Hindlimb muscle (tissue), 1 donor: Measurements from ENCODE around the gene AGT. TPM values are rescaled to one million over a fixed set of nuclear protein-coding genes. Genes with fewer than 3 reads are reported as not detected.

Source experiments
- DNase-seq: peaks from one replicate; pipeline ENCODE4 v3.0.0-alpha.2; 2013
- polyA plus RNA-seq: library from polyadenylated mRNA; unstranded; fragments of 120-200 nt; gene quantifications from one replicate; pipeline ENCODE4 v1.2.1, GENCODE V29; 2013; ENCODE audit not compliant: insufficient read length

AGT gene
- 17.9 TPM for polyA plus RNA-seq

DNA sequence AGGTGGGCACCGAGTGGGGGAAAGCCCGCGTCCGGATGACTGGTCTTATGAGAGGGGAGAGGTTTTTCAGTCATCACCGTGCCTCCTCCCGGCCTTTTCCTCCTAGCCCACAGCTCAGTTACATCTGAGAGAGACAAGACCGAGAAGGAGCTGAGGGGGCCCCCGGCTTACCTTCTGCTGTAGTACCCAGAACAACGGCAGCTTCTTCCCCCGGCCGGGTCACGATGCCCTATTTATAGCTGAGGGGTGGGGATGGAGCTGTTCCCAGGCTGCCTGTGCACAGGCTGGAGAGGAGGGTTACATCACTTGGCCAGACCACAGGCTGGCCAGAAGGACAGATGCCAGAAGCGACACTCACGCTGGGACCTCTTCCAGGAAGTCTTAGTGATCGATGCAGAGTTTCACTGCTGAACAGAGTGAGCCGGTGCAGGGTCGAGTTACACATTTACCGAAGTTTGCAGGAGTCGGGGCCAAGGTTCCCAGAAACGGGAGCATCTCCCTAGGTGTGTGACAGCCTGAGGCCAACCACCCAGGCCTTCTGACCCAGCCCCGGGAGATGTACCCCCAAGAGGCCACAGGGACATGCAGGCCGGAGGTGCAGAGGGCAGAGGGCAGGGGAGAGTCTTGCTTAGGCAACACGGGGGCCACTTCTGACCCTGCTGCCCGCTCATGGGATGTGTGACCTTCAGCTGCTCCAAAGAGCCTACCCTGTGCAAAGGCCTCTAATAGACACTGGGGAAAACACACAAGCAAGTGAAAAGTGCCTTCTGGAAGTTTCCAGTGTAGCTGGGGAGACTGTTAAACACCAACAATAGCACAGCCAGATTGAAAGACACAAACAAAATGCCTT lies at the start of gene AGT:
TSS of gene AGT (minus strand) at position 208 of the 850 bp plus-strand sequence. CDS start 3,299 bp downstream, outside the sequence.
- peak; percentile 77 for DNase-seq

DNA sequence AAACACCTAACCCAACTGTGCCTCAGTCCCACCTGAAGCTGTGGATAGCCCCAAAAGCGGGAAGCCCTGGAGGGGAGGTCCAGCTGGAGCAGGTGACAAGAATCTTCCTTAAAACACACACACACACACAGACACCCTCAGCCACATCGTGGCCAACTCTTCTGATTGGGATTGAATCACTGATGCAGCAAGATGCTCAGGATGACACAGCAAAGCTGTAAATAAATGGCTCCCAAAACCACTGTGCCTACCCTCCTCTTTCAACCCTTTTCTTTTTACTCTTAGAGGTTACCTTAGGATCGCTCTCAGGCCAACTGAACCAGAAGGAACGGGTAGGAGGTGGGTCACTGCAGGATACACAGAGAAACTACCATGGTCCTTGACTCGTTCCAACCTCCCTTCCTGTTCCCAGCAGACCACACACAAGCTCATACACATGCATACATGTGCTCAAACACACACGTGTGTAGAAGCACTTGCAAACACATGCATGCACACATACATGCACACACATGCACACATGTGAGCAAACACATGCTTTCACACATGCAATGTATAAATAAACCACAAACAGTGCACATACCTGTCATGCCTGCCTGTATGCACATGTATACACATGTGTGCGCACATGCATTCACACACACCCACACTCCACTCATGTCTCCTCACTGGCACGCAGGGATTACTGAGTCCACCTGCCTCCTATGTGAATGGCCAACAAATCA lies 47.7 kb upstream of the AGT start:
- DNase-seq, result no peak

DNA sequence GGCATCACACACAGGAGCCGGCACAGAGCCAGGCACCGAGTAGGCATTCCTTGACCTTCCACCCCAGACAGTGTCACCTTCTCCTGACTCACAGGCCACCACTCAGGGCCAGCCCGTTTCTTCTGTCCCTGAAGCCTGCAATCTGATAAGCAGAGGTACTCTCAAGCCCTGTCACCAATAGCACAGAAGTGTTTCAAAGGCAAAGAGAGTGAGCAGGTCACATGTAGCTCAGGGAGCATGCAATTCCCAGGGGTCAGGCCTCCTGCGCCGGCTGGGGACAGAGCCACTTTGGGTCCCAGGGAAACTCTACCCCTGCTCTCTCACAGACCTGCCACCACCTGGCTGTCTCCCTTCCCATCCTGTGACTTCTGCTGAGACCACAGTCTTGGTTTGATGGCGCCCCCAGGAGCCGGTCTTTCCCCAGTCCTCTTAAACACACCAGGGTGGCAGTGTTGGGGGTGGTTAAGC lies 46.5 kb upstream of the AGT start:
- no peak for DNase-seq

DNA sequence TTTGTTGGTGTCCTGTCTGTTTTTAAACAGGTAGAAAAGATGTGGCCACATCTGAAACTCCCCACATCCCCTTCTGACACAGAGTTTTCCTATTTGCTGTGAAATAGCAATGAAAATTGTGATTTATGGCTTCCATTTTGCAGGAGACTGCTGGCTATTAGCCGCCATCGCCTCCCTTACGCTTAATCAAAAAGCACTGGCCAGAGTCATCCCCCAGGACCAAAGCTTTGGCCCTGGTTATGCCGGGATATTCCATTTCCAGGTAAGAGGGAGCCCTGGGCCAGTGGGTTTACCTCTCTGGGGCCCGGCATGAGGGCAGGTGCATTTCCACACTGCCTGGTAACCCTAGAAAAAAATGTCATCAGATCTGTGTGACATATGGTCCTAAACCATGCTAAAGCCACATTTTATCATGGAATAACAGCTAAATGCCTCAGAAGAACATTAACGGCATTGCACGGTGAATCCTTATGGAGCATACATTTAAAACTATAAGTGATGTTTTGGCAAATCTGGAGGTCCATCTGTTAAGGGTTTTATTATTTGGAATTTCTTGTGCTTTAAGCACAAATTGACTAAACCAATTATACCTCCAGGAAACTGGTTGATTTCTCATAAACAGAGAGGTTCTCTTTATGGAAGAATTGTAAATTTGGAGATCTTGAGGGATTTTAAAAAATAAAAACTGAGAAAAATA lies 45.6 kb upstream of the AGT start:
- DNase-seq, result no peak

DNA sequence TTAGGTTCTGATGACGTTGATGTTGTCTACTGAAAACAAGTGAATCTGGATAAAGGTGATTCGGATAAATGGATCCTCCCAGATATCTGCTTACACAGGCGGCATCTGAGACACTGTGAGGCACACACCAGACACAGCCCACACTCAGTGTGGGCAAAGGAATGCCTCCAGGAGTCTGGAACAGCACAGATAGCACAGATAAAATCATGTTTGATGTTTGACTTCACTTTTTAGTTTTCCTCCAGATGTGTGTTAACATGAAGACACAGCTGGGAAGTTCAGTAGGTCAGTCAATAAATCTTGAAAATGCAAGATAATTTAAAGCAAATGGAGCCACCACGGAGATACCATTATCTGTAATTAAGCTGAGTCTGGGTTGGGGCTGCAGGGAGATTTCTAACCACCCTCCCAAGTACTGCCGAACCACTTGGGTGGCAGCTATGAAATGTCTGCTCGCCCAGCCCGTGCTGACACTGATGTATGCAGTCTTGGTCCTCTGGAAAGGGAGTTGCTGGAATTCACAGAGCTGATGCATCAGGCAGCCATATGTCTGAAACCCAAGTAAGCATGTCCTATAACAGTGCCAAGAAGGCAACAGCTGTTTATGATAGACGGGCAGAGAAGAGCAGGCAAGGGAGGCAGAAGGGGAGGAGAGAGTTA lies 44.9 kb upstream of the AGT start:
- no peak for DNase-seq

DNA sequence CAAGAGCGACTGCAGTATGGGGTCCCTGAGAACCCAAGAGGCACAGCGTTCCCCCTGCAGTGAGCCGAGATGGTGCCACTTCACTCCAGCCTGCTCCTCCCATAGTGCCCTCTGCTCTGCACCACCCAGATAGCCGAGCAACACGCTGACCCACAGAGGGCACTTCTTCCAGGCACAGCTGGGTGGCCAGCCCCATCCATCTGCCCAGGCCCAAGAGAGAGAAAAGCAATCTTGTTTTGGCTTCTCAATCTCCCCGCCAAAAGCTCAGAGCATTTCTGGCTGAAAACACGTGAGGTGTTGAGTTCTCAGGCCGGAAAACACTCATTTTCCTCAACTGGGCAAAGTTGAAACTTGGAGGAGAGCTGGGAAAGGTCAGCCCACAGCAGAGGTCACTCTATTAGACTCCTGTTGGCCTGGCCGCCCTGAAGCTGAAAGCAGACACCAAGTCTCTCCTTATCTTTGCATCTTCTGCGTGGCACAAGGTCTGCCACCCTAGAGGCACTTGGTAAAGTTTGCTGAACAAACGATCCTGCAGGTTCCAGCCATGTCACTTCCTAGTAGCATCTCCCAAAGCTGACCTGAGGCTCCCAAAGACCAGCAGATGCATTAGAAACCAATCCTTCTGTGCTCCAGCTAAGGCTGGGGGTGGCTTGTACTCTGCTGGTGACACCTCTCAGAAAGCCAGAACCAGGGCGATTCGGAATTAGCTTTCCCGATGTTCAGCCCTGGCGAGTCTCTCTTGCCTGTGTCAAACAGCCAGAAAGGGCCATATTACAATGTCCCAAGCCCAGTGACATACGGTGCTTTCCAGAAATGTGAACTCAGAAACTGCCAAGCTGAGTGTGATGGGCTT lies 44.2 kb upstream of the AGT start:
- DNase-seq, result no peak

DNA sequence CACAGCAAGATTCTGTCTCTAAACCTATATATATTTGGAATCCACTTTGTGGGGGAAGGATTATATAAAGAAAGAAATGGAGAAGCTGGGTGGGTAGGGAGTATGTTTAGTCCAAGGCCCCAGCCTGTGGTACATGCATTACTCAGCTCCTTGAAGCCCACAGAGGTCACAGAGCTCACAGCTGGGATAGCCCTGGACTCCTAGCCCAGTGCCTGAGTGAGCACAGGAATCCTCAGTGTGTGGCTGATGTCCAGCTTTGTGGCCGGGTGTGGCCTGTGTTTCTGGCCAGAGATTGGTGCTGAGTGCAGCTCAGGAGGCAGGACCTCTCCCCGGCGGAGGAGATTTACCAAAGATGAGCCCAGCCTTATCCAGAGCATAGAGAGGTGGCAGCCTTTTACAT lies 40.9 kb upstream of the AGT start:
- DNase-seq, result no peak

DNA sequence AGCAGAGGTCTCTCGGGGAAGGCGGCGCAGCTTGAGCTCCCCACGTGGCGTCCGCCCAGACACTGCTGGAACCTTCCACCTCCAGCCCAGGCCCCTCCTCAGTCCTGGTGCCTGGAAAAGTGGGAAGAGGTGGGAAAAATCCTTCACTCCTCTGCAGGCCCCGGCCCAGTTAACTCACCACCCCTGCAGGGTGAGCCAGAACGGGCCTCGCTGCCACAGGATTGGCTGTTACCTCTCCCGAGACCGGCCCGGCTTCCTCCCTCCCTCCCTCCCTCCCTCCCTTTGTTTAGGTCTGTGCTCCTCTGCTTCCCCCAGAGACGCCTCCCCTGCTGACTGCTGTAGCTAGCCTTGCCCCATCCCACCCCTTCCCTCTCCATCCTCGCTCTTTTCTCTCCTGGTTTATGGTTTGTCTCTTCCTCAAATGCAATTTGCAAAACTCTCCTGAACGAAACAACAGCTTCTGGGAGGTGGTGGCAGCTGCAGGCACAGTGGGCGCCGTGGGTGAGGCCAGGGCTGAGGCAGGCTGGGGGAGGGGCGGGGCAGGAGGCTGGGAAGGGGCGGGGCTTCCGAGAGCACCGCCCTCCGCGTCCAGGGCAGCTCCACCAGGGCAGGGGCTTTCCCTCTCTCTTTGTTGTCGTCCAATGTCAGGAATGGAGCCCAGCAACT lies 39.8 kb upstream of the AGT start:
- no peak for DNase-seq

DNA sequence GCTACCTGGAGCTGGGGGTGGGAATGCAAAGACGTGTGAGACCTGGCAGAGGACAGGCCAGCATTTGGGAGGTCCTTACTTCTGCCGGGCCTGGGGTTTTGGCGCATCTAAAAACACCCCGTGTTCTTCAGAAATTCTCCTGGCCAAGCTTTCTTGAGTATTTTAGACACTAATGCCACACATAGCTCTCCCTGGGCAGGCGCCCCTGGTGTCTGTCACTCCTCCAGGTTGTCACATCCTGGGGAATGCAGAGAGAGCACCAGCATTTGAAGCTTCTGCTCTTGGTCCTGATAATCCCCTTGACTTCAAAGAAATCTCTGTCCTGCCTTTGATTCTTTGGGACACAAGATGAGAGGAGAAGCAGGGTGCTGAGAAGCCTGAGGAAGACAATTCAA lies 39.3 kb upstream of the AGT start:
- no peak for DNase-seq

DNA sequence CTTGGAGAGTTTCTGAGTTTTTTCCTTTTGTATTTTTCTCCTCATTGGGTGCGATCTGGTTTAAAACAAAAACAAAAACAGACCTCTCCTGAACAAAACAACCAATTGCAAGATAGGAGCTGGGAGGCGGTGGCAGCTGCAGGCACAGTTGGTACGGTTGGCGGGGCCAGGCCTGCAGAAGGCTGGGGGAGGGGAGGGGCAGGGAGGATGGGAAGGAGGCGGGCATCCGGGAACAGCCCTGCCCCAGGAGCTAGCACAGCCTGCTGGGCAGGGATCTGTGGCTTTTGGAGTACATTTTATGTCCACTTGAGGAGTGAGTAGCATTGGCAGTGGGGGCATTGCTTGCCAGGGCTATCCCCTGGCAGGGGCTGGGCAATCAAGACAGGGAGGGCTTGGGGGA lies 38.5 kb upstream of the AGT start:
- no peak for DNase-seq

DNA sequence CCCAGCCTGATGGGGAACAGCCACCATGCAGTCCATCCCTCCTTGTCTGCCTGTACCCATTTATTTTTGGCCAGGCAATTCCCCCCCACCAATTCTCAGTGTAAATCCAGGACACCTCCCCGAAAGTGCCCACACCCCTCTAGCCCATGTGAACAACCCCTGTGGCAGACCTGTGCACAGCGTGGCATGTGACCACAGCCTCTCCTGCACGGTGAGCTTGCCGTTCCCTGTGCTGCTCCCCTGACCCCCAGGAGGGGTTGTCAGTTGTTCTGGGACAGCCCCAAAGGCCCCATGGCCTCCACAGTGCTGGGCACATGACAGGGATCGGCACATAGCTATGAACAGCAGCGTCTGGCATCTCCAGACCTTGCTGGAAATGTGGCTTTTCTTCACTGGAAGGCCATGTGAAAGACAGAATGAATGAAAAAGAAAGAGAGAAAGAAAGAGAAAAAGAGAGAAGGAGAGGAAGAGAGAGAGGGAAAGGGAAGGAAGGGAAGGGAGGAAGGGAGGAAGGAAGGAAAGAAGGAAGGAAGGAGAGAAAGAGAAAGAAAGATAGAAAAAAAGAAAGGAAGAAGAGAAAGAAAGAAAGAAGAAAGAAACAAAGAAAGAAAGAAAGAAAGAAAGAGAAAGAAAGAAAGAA lies 37.2 kb upstream of the AGT start:
- no peak for DNase-seq

DNA sequence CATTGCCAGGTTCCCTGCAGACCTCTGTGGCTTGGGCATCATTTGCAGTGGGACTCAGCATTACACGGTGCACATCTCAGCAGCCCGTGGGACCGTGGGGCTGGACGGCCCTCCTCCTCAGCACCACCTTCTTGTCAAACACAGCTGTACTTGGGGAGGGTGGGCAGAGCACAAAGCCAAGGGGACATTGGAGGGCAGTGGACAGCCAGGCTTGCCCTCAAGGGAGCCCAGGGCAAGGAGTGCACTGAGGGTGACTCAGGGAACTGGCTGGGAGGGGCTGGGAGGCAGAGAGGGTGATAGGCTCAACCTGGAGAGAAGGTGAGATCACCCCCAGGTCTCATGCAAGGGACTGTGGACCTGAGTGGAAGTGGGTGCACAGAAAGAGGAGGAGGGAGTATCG lies 36.7 kb upstream of the AGT start:
- DNase-seq, result no peak

DNA sequence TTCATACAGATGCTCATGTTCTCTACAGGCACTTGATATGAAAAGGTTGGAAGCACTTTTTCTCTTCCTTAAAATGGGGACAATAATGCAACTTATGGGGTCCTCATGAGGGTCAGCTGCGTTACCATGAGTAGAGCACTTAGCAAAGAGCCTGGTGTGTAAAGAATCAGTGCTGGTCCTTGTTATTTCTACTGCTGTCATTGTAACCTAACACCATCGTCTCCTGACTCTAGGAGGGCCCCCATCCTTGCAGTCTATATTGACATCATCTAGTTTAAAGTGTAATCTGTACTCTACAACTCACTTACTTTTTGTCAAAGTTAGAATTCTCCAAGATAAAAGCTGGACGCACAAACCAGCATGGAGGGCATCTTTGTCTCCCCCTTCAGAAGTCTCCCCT lies 35.7 kb upstream of the AGT start:
- no peak for DNase-seq

DNA sequence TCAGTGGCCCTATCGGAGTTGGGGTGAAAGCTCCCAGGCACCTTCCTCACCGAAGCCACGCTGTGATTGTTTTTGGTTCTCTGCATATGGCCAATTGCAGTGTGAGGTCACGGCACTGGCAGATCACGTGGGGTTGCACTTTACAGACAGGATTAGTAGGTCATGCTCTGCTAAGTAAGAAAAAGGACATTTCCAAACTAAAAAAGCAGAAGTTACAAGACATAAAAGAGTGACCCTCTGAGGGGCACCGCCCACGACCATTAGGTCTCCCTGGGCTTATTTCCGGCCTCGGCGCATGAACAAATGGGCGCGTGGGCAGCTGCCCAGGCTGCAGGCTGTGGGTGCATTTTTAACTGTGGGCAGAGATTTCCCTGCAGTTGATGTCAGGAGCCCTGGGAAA lies 35.2 kb upstream of the AGT start:
- no peak for DNase-seq

DNA sequence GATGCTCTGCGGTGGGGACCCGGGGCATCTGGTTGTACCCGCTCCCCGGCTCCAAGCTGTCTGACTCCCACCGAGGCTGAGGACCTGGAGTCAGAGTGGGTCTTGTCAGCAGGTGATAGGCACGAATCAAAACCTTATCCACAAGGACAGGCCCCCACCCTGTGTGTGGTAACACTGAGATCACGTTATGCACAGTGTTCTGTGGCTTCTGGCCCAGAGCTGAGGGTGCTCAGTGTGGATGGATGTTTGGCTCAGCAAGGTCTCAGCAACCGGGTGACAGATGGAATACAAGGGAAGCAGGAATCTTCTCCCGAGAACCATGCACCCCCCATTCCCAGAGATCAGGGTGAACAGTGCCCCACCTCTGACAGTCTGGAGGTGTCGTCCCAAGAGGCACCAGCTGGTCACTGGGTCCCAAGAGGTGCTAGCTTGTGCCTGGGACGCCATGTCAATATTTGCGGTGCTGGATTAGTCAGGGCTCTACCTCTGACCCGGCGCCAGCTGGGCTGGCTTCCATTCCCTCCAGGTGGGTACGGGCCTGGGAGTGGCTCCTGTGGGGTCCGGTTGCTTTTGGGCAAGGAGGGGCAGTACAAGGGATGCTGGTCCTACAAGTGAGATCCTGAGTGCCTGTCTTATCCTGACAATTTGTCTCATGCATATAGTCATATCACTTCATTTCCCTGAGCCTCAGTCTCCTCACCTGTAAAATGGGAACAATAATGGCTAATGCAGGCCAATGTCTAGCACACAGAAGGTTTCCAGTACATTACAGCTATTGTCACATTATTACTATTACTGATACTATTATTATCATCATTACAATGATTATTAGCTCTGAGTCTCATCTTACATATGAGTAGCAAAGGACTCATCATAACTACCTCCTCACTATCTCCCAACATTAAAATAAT lies 34.2 kb upstream of the AGT start:
- DNase-seq, result no peak

DNA sequence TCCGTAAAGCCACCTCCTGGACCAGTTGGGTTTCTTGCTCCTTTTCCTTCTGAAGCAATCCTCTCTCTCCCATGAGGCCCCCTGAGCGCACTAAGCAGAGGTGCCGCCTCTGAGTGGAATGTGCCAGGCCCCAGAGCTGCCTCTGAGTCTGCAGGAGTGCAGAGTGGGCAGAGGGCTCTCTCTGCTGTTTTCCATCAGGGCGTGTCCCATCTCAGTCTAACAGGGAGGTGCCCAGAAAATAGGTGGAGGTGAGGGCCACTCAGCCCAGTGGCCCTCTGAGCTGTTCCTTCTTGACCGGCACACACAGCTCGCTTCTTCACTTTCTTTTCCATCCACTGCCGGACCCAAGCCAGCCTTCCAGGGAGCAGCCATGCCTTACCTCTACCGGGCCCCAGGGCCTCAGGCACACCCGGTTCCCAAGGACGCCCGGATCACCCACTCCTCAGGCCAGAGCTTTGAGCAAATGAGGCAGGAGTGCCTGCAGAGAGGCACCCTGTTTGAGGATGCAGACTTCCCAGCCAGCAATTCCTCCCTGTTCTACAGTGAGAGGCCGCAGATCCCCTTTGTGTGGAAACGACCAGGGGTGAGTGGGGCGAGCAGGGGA lies 33.3 kb upstream of the AGT start, which contains the start of gene CAPN9:
TSS of gene CAPN9 (plus strand) at position 262 of the 604 bp plus-strand sequence. CDS start at position 371, 109 bp downstream.
- DNase-seq, result no peak

DNA sequence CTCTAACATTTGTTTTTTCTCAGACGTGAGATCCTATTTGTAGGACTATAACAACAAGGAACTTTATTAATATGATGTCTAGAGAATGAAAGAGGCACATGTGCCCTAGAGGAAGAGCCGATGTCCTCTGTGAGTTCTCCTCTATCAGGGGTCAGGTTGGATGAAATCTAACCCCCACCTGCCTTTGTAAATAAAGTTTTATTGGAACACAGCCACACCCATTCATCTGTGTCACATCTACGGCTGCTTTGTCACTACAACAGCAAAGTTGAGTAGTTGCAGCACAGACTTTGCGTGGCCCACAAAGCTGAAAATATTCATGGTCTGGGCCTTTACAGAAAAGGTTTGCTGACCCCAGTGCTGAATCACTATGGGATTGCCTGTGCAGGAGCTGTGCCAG lies 32.7 kb upstream of the AGT start:
- DNase-seq, result no peak

DNA sequence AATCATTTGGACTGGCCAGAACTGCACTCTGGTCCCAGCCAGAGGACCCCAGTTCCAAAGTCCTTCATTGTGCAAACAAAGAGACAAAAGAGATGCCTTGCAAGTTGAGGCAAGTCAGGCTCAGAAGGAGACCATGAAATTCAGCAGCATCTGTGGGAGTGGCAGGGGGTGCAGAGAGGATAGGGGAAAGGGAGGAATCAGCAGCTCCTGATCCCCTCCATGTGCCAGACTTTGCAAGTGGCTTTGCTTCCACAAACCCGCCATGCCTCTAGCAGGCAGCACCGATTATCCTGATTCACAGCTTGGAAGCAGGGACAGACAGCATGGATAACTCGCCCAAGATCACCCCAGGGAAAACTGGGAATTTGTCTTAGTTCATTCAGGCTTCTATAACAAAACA lies 31.1 kb upstream of the AGT start:
- DNase-seq, result no peak

DNA sequence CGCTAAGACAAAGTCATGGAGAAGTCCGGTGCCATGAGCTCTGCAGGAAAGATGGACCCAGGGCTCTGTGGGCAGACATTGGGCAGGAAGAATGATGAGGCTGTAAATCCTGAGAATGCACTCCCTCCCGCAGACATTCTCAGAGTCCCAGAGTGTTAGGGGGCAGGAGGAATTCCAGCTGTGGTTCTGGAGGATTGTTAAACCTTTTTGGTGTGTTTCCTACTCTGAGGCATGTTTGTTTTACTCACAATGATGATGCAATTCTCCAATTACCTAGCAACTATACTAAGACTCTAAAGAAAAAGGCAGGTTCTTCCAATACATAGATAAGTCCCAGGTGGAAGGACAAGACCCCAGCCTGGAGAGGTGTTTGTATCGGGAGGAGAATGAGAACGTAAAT lies 30.5 kb upstream of the AGT start:
- no peak for DNase-seq
